Measurements from ENCODE around the gene UPB1. TPM values are rescaled to one million over a fixed set of nuclear protein-coding genes. Genes with fewer than 3 reads are reported as not detected.
"Not testable (repeated sequence)": the region's sequence is repeated elsewhere in the genome, so short reads cannot be mapped to it uniquely, and the experiment has no call there.

UPB1 gene
- total RNA-seq, 2 donors from 2014 or later = 0.24 to 0.28 TPM

DNA sequence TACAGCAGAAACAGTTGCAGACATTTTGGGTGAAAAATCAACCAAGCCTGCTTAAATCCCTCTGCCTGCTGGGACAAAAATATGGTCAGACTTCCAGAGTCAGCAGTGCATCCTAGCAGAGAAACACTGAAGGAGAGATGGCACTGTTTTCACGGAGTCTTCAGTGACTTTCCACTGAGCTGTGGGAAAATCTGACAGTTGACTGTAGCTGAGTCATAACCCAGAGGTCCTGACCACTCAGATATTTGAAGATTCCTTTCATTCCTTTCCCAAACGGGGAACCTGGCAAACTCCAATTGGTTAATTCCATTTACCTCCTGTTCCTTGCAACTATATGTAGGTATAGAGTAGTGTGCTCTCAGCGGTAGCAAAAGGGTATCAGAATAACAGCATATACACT, 20.9 kb upstream of the UPB1 start:
- intact Hi-C loops (cut with DNase I) = no loop called here
- no peak for DNase-seq (ENCODE audit: low spot score)

DNA sequence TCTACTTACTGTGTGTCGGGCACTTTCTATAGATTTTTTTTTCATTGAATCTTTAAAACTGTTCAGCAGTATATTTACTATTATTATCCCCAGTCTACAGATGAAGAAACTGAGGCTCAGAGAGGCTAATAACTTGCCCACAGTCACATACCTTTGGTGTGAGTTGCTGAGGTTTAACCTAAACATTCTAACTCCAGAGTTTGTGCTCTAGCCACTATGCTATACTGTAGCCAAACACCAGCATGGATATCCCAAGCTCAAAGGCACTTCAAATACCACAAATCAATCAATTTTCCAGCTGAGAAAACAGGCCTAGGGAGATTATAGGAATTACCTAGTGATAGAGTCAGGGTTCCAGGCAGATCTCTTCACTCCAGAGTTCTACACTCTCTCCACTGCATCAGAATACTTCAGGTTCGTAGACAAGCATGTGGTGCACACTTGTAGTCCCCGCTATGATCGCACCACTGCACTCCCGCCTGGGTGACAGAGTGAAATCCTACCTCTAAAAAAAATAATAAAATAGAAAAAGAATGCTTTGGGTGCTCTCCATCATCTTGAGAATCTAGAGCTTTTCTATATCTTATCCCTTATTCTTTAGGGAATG, 20.4 kb upstream of the UPB1 start:
- intact Hi-C loops (cut with DNase I) = no loop called here
- no peak for DNase-seq (ENCODE audit: low spot score)

- intact Hi-C loops (cut with DNase I) = no loop called here
- no peak for DNase-seq (ENCODE audit: low spot score)
Measured at GRCh38 chr22:24481641-24482040, 13.5 kb upstream of the UPB1 start.

DNA sequence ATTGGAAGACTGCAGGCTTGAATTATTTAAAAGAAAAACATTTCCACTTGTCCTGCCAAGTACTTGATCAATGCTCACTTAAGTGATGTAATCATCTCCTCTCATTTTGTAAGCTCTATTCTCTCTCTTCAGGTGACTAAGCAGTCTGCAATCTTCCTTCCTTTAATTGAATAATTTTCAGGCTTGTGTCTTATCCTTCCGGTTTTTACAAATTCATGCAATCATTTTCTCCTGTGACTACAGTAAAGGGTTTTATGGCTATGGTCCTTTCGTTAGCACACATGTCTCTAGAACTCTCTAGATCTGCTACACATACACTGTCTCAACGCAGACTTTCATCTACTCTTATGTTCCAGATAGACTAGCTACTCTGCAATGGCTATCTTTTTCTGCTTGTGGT, 12.6 kb upstream of the UPB1 start:
- intact Hi-C loops (cut with DNase I) = no loop called here
- DNase-seq (ENCODE audit: low spot score) = no peak

- intact Hi-C loops (cut with DNase I) = no loop called here
- DNase-seq (ENCODE audit: low spot score) = no peak
Measured at GRCh38 chr22:24482998-24483397, 12.1 kb upstream of the UPB1 start.

DNA sequence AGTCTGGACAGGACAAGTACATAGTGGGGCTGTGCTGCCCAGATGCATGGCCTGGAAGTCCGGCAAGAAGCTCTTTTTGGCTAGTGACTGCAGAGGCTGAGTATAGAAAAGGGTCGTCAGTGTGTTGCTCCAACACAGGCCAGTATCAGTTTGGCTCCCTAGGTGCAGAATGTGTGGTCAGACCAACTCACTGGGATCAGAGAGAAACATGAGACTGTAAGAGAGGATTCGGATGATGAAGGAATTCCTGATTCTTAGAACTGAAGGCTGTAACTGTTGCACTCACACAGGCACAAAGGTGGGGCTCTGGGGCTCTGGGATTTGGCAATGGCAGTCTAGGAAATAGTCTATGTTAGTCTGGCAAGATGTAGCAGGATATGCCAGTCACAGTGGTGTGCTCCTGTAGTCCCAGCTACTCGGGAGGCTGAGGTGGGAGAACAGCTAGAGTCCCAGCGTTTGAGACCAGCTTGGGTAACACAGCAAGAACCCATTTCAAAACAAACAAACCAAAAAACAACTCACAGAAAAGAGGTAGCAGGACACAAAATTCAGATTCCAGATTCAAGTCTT, 11.1 kb upstream of the UPB1 start:
- intact Hi-C loops (cut with DNase I) = no loop called here
- DNase-seq (ENCODE audit: low spot score) = no peak

DNA sequence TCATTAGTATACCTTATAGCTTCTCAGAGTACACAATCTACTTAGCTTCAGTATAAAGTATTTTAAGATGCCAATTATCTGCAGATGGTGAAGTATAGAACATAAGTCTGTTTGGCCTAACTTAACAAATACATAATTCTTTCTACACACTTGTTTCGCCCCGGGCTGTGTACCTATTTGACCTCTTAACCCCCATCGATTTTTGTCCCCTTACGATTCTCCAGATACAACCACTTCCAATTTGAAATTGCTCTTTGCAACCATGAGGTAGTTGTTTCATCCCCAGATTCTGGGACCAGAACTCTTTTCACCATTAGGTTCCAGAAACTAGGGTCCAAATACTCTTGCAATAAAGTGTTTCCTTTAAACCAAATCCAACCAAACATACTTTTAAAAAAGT, 10.0 kb upstream of the UPB1 start:
- DNase-seq (ENCODE audit: low spot score) = no peak
- intact Hi-C loops (cut with DNase I) = no loop called here

GRCh38 chr22:24485608-24486007, 9.5 kb upstream of the UPB1 start:
- DNase-seq (ENCODE audit: low spot score) = no peak
- intact Hi-C loops (cut with DNase I) = no loop called here

- DNase-seq (ENCODE audit: low spot score) = no peak
- intact Hi-C loops (cut with DNase I) = no loop called here
Measured at GRCh38 chr22:24486501-24486921, 8.6 kb upstream of the UPB1 start.

GRCh38 chr22:24489011-24489410, 6.1 kb upstream of the UPB1 start:
- DNase-seq (ENCODE audit: low spot score) = no peak
- intact Hi-C loops (cut with DNase I) = no loop called here

DNA sequence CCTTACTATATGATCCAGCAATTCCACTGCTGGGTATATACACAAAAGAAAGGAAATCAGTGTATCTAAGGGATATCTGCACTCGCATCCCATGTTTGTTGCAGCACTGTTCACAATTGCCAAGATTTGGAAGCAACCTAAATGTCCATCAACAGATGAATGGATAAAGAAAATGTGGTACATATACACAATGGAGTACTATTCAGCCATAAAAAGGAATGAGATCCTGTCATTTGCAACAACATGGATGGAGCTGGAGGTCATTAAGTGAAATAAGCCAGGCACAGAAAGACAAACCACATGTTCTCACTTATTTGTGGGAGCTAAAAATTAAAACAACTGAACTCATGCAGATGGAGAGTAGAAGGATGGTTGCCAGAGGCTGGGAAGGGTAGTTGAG, 5.7 kb upstream of the UPB1 start:
- DNase-seq (ENCODE audit: low spot score); intact Hi-C loops (cut with DNase I): not testable (repeated sequence)

GRCh38 chr22:24492391-24492790, 2.7 kb upstream of the UPB1 start:
- intact Hi-C loops (cut with DNase I) = no loop called here
- no peak for DNase-seq (ENCODE audit: low spot score)

- no peak for DNase-seq (ENCODE audit: low spot score)
- intact Hi-C loops (cut with DNase I) = no loop called here
Measured at GRCh38 chr22:24494167-24494527, 985 bp upstream of the UPB1 start.

GRCh38 chr22:24495365-24495675, 188 bp downstream of the UPB1 start:
- intact Hi-C loops (cut with DNase I) = no loop called here
- no peak for DNase-seq (ENCODE audit: low spot score)

- no peak for DNase-seq (ENCODE audit: low spot score)
- intact Hi-C loops (cut with DNase I) = no loop called here
Measured at GRCh38 chr22:24496234-24496633, 1.1 kb downstream of the UPB1 start.

- intact Hi-C loops (cut with DNase I) = no loop called here
- no peak for DNase-seq (ENCODE audit: low spot score)
Measured at GRCh38 chr22:24496661-24497060, 1.5 kb downstream of the UPB1 start.

GRCh38 chr22:24497841-24498258, 2.7 kb downstream of the UPB1 start:
- intact Hi-C loops (cut with DNase I) = no loop called here
- no peak for DNase-seq (ENCODE audit: low spot score)

DNA sequence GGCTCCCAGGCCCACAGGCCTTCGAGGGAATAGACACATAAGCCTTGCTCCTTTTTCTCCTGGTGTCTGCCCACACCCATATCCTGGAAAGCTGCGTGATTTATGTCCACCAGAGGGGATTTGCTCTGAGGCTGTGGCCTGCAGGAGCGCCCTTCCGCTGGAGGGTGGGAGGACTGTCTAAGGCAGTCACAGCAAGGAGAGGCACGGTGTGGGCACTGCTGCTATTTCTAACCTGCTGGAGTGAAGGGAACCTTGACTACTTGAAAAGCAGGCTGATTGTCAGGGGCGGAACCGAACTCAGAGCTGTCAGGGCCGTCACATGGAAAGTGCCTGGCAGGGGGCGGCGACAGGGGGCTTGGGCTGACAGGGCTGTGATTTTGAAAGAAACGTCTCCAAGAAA, 3.7 kb downstream of the UPB1 start:
- no peak for DNase-seq (ENCODE audit: low spot score)
- intact Hi-C loops (cut with DNase I) = no loop called here

DNA sequence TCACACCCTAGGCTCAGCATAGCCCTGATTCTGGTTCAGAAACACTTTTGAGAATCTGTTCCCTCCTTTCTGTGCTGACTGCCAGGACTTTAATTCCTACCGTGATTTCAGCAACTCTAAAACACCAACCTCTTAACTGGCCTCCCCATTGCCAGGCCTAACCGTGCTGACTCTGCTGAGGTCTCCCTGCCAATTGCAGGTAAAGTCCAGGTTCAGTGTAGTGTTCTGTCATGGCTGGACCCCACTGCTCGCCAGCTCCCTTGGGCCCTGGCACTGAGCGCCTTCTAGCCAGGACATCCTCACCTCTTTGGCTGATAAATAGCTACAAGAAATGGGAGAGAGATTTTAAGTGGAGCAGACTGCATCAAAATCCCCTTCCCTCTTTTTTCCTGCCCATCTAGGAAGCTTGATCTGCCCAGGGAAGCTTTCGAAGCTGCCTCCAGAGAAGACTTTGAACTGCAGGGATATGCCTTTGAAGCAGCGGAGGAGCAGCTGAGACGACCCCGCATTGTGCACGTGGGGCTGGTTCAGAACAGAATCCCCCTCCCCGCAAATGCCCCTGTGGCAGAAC, 4.7 kb downstream of the UPB1 start:
- DNase-seq (ENCODE audit: low spot score) = no peak
- intact Hi-C loops (cut with DNase I) = loop anchor here in 1 of 2 donors (5.0 kb wide), 1 partner anchor 77 kb away; no protein-coding TSS in a partner anchor

- intact Hi-C loops (cut with DNase I) = loop anchor here in 1 of 2 donors (5.0 kb wide), 1 partner anchor 78 kb away; no protein-coding TSS in a partner anchor
Measured at GRCh38 chr22:24500277-24500820, 5.2 kb downstream of the UPB1 start.

More at GRCh38 chr22:24500277-24500820, 5.2 kb downstream of the UPB1 start:
- DNase-seq (ENCODE audit: low spot score) = no peak

Measured in posterior vena cava (tissue), 2 donors.